ENCODE data around the gene ST6GALNAC3.

The ST6GALNAC3 gene

DNA sequence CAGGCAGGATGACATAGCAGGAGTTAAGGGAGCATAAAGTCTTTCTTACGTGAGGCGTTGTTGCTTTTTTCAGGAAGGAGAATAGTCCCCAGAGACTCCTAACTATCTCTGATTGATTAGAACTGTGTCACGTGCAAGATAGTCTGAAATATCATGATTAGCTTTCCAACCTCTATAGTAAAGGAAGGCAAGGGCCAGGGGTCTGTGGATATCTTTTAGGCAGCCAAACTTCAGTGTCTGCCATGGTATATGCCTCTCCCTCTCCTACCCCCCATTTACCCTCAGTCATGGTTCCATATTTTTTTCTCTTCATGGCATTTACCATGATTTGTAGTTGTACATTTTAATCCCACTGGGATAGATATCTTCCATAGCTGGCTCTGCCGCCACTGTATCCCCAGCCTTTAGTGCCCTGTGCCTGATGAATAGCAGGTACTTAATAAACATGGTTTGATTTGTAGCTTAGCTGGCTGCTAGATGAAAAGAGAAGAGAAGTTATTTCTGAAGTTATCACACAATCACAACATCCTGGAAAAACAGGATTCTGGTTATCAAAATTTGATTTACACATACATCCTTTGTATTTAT is 474.1 kb downstream of the ST6GALNAC3 start:
- FAIRE-seq = no peak
- DNase-seq (ENCODE audit: insufficient read length, low spot score) = no peak

DNA sequence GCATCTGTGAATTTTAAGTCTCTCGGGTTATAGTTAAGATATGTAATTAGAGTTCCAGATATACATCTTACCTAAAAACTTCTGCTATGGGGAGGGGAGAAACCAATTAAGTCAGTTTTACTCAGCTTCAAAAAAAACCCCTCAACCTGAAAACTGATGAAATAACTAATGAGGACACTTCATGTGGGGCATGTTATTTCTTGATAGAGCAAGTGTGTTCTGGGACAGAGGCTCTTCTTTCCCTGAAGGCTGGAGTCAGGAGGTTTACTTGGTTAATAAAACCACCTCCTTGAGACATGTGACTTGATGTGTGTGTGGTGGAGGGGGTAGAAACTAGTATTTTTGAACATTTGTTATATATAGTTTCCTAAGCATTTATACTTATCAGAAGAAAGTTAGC is 479.7 kb downstream of the ST6GALNAC3 start:
- DNase-seq (ENCODE audit: insufficient read length, low spot score) (no peak), FAIRE-seq (no peak)

DNA sequence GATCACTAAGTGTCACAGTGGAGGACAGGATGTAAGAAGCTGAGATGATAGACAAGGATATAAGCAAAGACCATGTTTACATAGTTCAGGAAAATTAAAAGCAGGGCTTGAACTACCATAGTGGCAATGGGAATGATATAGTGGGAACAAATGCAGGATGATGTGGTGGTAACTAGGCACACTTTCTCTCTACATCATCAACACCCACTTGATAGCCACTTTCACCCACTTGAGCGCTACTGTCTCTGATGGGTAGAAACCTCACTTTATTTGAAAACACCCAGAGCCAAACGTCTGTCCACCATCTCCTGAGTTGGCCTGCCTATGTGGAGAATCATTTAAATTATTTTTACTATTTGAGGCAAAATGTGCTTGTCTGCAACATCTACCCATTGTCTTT is 487.7 kb downstream of the ST6GALNAC3 start:
- FAIRE-seq (no peak), DNase-seq (ENCODE audit: insufficient read length, low spot score) (no peak)

DNA sequence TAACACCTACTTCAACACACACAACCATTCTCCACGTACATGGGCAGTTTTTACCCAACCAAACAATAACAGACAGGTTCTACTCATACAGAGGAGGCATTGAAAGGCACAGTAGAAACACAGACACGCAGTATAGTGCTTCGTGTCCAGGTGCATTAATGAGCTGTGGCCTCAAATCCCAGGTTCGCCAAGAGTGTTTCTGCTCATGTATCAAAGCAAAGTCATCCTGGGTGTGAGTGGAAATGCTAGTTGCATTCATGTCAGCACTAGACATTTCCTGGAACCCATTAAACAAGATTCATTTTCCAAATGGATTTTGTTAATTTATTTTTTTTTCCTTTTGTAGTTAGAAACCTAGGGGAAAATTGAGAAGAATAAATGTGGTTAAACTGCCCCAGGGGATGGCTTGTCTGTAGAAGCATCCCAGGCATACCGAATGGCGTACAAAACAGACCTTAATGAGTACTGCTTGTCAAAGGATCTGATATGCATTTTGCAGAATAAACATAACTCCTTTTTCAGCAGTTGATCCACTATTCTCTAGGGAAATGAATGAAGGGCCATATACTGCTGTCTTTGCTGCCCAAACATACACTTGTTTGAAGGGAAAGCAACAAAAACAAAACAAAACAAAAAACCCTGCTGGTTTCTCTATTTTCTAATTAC is 494.2 kb downstream of the ST6GALNAC3 start:
- DNase-seq (ENCODE audit: insufficient read length, low spot score) (no peak), FAIRE-seq (no peak)

DNA sequence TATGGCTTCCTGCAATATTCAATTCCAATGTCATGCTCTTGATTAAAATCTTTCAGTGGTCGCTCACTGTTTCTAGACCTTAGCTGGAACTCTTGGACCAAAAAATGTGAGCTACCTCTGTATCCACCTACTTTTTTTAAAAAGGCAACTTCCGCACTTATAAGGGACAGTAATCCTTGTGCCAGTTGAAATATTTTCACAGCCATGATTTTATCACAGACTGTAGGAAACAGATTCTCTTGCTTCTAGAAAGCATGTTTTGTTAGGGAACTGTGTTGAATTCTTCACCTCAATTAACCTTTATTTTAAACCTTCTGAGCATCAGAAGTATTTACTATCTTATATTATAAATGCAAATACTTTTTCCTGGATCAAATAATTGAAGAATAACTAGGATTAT is 496.7 kb downstream of the ST6GALNAC3 start:
- FAIRE-seq = no peak

DNA sequence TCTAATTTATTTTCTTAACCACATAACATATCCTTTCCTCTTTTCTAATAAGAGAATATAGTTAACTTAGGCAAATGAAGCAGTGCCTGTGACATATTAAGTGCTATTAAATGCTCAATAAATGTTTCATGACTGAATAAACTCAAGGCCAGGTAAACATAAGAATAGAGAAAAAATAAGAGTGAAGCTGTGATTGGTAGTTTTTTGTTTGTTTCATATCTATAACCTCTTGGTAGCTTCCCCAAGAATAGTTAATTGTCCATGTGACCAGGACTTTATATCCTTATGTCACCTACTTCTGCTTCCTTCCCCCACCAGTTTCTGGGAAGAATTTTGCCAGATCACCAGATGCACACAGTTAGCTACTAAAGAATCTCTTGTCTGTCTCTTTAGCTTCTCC is 497.7 kb downstream of the ST6GALNAC3 start:
- DNase-seq (ENCODE audit: insufficient read length, low spot score) = no peak
- no peak for FAIRE-seq

More for the DNA sequence above, 496.7 kb downstream of the ST6GALNAC3 start:
- no peak for DNase-seq (ENCODE audit: insufficient read length, low spot score)

DNA sequence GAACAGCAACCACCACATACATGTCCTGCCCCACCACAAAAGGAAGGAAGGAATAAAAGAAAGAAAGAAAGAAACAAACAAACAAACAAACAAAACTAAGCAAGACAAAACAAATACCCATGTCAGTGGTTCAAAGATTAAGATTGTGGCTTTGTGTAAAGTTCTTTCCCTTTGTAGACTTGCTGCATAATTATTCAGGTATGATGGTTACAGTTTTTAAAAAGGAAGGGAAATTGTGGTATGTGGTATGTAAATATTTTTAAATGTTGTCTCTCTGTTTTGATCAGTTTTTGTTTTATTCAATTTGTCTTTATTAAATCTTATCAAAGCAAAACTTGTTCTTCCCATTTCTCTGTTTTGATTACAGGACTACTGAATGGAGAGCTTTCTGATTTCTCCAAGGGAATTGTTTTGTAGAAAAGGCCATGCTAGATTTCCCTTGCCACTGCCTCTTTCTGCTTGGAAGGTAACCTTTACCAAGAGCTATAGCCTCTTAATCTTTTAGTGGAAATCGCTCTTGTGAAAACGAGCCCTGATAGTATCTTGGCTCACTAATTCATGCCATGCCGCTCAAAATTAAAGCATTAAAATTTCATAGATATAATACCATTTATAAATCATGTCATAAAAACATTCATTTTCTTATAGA is 502.5 kb downstream of the ST6GALNAC3 start:
- DNase-seq (ENCODE audit: insufficient read length, low spot score) (no peak), FAIRE-seq (no peak)

DNA sequence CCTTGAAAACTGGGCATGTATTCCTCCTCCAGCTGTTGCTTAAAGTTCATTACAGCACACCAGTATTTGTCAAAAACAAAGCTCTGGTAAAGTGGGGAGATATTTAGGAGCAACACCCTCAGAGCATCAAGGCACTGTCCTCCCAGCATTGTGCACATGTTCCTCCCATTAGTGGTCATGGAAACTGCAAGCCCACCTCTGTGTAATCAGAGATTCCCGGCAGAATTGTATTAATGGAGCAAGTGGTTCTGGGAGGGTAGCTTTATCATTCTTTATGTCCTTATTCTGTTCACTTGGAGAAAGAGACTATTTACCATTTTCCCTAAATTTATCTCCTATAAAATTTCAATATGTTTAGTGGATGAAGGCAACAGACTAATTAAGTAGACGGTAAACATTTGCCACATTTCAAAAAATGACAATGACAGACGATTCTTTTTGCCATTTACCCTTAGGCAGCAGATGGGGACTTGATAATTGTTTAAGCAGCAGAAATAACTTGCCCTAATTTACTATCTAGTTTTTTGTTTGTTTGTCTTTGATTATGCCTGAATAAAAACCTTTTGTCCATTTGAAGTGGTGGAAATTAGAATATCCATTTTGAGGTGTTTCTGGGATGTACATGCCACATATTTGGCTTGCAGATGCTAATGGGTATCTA is 503.1 kb downstream of the ST6GALNAC3 start:
- FAIRE-seq (no peak), DNase-seq (ENCODE audit: insufficient read length, low spot score) (no peak)

DNA sequence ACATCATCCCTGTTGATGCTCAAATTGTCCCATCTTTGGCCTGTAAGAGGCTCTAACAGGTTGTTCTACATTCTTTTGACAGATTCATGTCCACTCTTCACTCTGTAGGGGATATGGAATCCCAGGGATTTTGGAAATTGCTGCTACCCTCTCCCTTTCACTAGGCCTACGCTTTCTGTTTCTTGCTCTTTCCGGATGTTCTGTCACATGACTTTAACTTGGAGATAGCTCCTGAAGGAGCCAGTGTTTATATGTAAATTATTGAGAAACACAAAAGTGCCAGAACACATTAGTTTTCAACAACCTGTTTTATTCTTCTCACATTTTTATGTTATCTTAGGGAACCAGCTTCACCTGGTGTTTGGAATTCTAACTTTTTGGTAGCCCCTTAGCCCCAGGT is 505.7 kb downstream of the ST6GALNAC3 start:
- no peak for FAIRE-seq
- no peak for DNase-seq (ENCODE audit: insufficient read length, low spot score)

DNA sequence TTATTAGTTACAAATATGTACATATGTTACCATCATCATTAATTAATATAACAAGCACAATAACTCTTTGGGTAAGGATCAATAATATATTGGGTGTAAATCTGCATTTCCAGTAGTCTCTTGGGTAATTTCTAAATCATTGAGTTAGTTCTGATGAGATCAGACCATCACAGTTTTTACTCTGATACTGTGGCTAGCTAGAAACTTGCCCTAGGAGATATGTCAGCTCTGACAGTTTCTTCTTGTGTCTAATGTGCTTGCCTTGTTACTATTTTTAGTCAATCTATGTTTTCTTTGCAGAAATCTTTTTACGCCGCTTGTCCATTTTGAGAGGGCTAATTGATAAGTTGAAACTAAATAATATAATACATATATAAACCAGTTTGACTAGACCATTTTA is 507.2 kb downstream of the ST6GALNAC3 start:
- DNase-seq (ENCODE audit: insufficient read length, low spot score) (no peak), FAIRE-seq (no peak)

DNA sequence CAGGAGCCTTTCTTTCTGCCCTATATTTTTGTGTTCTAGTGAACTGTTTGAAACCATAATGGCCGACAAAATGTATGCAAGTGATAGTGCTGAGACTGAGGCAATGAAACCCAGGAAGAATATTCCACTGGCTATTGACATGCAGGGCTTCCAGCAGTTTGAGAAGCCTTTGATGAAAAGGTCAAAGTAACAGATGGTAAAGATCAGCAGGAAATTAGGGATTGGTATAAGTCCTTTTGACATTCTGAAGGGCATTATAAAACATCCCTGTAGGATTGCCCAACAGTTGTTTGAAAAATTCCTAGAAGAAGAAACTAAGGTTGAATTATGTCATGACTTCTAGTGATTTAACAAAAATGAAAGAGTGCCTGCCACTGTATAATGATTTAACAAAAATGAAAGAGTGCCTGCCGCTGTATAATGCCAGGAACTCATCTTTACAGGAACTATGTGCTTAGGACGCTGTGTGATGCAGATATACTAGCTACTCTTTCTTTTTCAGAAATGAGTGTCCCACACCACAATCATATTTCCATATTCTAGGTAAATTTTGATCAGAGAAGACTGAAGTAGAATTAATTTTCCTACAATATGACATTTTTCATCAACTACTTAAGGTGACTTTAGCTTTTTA is 508.8 kb downstream of the ST6GALNAC3 start:
- DNase-seq (ENCODE audit: insufficient read length, low spot score) = no peak
- no peak for FAIRE-seq

DNA sequence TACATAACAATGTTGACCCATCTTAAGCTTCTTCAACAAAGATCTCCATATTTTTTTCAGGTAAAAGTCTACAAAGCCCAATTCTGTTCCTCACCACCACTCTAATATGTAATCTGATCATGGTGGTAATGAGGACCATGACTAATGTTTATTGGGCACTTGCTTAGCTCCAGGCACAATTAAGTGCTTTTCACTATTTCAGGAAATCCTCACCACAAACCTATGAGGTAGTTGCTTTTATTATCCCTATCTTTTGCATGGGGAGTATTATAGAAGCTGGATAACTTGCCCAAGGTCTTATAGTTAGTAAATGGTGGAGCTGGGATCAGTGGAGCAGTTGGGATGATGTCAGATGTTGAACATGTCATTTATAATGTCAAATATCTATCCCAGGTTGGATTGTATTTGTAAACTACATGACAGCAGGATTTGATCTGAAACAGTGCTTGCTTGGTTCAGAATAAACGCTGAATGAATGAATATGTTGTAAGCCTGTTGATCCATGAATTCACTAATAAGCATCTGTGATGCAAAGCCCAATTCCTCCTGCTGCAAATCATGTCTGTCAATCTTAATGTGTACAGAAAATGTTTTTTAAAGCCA is 509.4 kb downstream of the ST6GALNAC3 start:
- DNase-seq (ENCODE audit: insufficient read length, low spot score) = no peak
- FAIRE-seq = no peak

DNA sequence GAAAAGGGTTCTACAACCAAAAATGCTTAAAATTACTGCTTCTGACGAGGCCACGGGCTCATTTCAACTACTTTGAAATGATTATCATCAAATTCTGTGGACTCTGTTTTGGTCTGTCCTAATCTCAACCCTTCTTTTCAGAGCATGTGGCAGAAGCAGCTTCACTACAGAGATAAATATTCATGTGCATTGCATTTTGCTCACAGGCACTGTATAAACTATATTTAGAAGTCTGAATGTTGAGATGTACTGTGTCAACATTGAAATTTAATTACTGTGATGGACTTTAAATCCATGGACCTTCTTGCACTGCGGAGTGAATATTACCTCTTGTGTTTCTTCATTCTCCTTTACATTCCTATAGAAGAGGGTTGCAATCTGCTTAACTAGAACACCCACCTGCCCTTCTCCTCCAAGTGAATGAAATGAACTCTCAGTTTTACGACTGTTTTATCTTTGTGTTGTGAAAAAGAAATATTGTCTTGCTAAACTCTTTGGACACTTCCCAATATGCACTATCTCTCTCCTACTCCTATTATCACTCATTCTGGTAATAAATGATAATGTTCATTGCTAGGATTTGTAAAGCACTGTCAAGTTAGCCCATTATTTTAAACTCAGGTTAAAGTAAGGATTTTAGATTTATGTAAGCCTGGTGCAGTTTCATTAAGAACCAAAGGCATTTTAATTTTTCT is 511.6 kb downstream of the ST6GALNAC3 start:
- FAIRE-seq = no peak
- no peak for DNase-seq (ENCODE audit: insufficient read length, low spot score)

DNA sequence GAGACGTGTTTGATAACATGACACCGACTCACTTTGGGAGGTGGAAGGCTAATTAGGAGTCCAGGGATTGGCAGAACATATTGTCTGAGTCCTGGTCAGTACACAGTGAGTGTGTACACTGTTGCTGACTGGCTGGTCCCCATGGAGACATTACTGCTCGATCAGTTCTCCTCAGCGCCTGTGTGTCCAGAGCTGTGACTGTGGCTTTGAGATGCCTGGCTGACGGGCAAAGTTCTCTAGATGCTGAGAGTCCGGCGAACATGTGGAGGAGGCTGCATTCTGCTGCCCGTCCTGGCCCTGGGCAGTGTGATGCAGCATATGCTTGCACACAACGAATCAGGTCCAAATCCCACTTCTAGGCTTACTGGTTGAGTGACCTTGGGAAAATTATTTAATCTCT is 512.7 kb downstream of the ST6GALNAC3 start:
- DNase-seq (ENCODE audit: insufficient read length, low spot score) = no peak
- FAIRE-seq = no peak

DNA sequence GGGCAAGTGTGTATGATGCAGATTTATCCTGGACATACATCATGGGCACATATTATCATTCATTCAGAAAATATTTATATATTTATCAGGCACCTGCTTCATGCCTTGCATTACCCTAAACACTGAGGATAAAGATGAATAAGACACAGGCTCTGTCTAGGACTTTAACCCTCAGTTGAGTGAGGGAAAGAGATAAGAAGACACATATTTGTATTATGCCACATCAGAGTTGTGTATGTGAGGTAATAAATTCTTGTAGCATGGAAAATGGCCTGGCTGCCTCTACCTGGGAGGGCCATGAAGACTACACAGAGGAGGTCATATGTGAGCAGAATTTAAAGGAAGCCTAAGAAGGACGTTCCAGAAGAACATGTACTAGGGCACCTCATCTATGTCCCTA is 516.9 kb downstream of the ST6GALNAC3 start:
- no peak for DNase-seq (ENCODE audit: insufficient read length, low spot score)
- FAIRE-seq = no peak

DNA sequence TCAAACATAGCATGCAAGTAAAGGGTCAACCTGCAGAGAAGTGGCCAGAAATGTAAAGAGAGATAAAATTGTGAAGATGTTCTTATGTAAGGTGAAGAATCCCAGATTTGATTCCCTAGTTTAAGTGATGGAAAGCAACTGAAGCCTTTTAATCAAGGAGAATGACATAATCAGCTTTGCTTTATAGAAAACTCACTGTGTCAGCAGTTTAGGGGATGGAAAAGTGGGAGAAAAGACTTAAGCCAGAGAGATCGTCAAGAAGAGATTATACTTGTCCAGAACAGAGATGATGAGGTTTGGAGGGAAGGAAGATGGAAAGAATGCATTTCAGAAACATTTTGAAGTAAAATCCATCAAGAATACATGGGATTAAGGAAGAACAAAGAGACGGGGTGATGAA is 517.4 kb downstream of the ST6GALNAC3 start:
- no peak for DNase-seq (ENCODE audit: insufficient read length, low spot score)
- no peak for FAIRE-seq

DNA sequence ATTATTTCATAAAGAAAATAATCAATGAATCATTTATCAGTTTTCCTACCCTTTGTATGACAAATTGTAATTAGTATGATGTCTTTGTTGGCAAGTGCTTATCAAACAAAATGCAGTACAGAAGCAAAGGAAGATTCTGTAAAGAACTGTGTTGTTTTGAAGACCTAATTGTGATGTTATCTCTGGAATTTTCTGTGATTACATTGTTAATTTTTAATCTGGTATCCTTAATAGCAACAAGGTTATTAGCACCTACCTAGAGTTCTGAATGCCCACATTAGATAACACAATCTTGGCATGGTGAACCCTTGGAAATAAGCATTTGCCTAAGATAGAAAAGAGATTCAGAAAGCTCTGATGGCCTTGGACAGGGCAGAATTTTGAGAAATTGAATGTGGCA is 518.6 kb downstream of the ST6GALNAC3 start:
- FAIRE-seq (no peak), DNase-seq (ENCODE audit: insufficient read length, low spot score) (no peak)

DNA sequence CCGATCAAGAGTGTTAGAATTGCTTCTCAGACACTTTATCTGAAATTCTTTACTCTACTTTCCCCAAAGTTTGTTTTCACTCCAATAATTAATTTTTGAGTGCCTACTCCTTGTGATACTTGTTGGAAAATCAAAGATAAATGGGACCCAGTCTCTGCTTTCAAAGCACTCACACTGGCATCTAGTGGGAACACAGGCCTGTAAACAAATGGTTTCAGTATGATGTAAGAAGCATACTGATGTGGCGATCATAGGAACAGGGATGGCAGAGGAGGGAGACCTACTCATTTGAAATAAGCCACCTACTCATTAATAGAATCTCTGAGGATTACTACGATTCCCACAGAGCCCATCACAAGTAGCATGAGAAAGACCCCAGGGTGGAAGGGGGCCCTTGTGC is 519.1 kb downstream of the ST6GALNAC3 start:
- no peak for FAIRE-seq
- no peak for DNase-seq (ENCODE audit: insufficient read length, low spot score)

DNA sequence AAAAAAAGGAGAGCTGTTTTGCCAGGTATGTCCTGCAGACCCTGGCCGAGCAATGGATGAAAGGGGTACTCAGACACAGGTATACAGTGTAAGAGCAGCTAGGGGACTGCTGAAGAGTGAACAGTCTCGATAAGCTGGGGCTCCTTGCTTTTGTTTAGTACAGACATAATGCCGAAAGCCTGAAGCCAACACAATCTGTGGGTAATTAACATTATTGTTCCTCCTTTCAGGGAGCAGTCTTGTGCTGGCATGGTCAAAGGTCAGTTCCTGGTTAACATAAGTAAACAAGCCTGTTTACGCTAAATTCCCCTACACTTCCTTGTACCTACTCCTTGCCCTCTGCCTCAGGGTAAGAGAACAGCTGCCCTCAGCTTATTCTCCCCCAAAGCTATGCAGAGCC is 520.5 kb downstream of the ST6GALNAC3 start:
- DNase-seq (ENCODE audit: insufficient read length, low spot score) = no peak
- FAIRE-seq = no peak

DNA sequence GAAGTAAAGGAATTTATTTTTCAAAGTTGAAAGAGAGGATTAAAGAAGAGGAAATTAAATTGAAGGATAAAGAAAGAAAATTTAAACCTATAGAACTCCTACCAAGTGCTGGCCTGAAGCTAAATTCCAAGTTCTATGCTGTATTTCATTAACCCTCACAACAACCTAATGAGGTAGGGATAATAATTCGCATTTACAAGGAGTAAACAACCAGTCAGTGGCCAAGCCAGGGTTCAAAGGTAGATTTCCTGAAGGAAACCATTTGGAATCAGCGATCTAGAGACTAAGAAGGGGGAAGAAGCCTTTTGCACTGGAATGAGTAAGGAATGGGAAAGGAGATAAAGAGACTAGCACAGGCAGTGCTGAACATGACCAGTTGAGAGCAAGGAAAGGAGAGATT is 526.9 kb downstream of the ST6GALNAC3 start:
- FAIRE-seq = no peak

More for the DNA sequence above, 526.9 kb downstream of the ST6GALNAC3 start:
- DNase-seq (ENCODE audit: insufficient read length, low spot score) = no peak
